Breast epithelium (tissue), 4 donors: ENCODE measurements around the gene BAZ2B. TPM values are rescaled to one million over a fixed set of nuclear protein-coding genes. Genes with fewer than 3 reads are reported as not detected.

Experiments used
- DNase-seq, 2 donors: peaks; one replicate each; pipeline ENCODE4 v3.0.0-alpha.2; 2019; ENCODE audit warnings: low spot score in 2 of 2
- H3K27ac ChIP-seq, 2 donors: fragments of 200-600 bp; sonication (generic) in 1 of 2; one replicate each; pipeline ENCODE4 v1.5.1; 2016 to 2019; ENCODE audit warnings: mild to moderate bottlenecking in 1 of 2
- H3K27me3 ChIP-seq, 2 donors: fragments of 200-600 bp; sonication (generic) in 1 of 2; one replicate each; pipeline versions ENCODE4 v1.5.1 to v1.6.0; 2017 to 2019; ENCODE audit warnings: control low read depth in 1 of 2, mild to moderate bottlenecking in 1 of 2
- H3K36me3 ChIP-seq: fragments of 200-600 bp; one replicate; pipeline ENCODE4 v1.5.1; 2019
- H3K4me1 ChIP-seq, 2 donors: fragments of 200-600 bp; sonication (generic); one replicate each; pipeline ENCODE4 v1.5.1; 2016 to 2019; ENCODE audit warnings: control low read depth in 1 of 2
- H3K4me3 ChIP-seq, 3 donors: fragments of 200-600 bp; sonication (generic); 1 replicate in 2 of 3; 2 replicates in 1 of 3; pipeline ENCODE4 v1.5.1; 2016 to 2019; ENCODE audit warnings: mild to moderate bottlenecking in 3 of 3, moderate library complexity in 2 of 3
- H3K9me3 ChIP-seq, 2 donors: fragments of 200-600 bp; sonication (generic) in 1 of 2; one replicate each; pipeline ENCODE4 v1.5.1; 2016 to 2019; ENCODE audit warnings: control low read depth in 1 of 2
- POLR2A ChIP-seq: fragments of 450-650 bp; IDR thresholded peaks from one replicate; pipeline ENCODE4 v1.6.1; 2016; ENCODE audit warnings: antibody characterized with exemption, mild to moderate bottlenecking, moderate library complexity
- POLR2AphosphoS5 ChIP-seq, 3 donors: sonication (generic); formaldehyde crosslinking; IDR thresholded peaks; one replicate each; pipeline ENCODE4 v1.6.1; 2017; ENCODE audit warnings: antibody characterized with exemption in 3 of 3
- intact Hi-C: fragments of 100-400 bp; cut with DNase I; formaldehyde crosslinking; loops from one replicate; pipeline ENCODE4 v1.15.1; 2023; ENCODE audit warnings: low total_unique reads
- total RNA-seq, 3 donors: library from RNA; depleted of rRNA; stranded (reverse); fragments of >200 nt; gene quantifications; one replicate each; pipeline ENCODE4 v1.1.0, GENCODE V29; 2016
- TF ChIP-seq, protein P1 (sequence below), 3 donors: fragments of 450-650 bp; IDR thresholded peaks; one replicate each; pipeline ENCODE4 v1.5.1; 2016 to 2017; ENCODE audit warnings: antibody characterized with exemption in 3 of 3, mild to moderate bottlenecking in 3 of 3, moderate library complexity in 3 of 3

BAZ2B gene
- total RNA-seq, 3 donors from 2014 or later: 86.1 to 250 (median 143) TPM

DNA sequence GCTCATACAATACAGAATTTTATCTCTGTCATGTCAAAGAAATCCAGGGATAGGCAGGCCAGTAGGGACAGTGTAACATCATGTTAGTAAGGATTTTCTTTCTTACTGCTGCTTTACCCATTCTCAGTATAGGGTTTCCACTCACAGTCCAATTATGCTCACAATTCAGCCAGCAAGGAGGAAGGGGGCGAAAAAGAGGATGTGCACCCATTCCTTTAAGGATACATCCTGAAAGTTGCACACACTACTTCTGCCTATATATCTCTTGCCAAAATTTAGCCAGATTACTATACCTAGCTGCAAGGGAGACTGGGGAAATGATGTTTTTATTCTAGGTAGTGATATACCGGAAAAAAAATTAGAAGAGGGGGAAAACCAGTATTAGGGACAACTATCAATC, 66.1 kb downstream of the BAZ2B start:
- H3K27me3 ChIP-seq: no peaks in the 10 kb centered on the region
- no peak overlapping the region for H3K4me3 ChIP-seq
- no peak for DNase-seq
- H3K36me3 ChIP-seq: no peaks in the 10 kb centered on the region
- no peaks in the 10 kb centered on the region for H3K4me1 ChIP-seq
- TF ChIP-seq POLR2A (no peak), POLR2AphosphoS5 (IDR thresholded peaks at IDR 0.05) (no peak)
- TF ChIP-seq, protein P1, sequence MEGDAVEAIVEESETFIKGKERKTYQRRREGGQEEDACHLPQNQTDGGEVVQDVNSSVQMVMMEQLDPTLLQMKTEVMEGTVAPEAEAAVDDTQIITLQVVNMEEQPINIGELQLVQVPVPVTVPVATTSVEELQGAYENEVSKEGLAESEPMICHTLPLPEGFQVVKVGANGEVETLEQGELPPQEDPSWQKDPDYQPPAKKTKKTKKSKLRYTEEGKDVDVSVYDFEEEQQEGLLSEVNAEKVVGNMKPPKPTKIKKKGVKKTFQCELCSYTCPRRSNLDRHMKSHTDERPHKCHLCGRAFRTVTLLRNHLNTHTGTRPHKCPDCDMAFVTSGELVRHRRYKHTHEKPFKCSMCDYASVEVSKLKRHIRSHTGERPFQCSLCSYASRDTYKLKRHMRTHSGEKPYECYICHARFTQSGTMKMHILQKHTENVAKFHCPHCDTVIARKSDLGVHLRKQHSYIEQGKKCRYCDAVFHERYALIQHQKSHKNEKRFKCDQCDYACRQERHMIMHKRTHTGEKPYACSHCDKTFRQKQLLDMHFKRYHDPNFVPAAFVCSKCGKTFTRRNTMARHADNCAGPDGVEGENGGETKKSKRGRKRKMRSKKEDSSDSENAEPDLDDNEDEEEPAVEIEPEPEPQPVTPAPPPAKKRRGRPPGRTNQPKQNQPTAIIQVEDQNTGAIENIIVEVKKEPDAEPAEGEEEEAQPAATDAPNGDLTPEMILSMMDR (IDR thresholded peaks at IDR 0.05): no peak
- intact Hi-C loops: no loop called here
- H3K9me3 ChIP-seq: no peaks in the 10 kb centered on the region
- no peak overlapping the region for H3K27ac ChIP-seq

DNA sequence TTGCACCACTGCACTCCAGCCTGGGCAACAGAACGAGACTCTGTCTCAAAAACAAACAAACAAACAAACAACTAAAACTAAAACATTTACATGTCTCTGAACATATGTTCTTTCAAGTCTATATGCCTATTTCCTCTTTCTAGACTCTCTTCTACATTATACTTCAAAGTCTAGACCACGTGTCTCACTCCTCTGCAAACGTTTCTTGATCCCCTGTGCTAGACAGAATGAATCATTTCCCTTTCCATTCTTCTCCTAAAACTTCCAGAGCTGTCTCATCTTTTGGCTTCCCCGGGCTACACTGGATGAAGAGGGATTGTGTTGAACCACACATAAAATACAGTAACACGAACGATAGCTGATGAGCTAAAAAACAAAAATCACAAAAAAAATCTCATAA, 67.1 kb downstream of the BAZ2B start:
- TF ChIP-seq, protein P1 (IDR thresholded peaks at IDR 0.05): no peak
- TF ChIP-seq POLR2A (no peak), POLR2AphosphoS5 (IDR thresholded peaks at IDR 0.05) (no peak)
- Histone ChIP-seq H3K27ac (no peak overlapping the region), H3K9me3 (no peaks in the 10 kb centered on the region), H3K4me3 (no peak overlapping the region), H3K4me1 (no peaks in the 10 kb centered on the region), H3K27me3 (no peaks in the 10 kb centered on the region), H3K36me3 (no peaks in the 10 kb centered on the region)
- intact Hi-C loops: no loop called here
- DNase-seq: no peak

DNA sequence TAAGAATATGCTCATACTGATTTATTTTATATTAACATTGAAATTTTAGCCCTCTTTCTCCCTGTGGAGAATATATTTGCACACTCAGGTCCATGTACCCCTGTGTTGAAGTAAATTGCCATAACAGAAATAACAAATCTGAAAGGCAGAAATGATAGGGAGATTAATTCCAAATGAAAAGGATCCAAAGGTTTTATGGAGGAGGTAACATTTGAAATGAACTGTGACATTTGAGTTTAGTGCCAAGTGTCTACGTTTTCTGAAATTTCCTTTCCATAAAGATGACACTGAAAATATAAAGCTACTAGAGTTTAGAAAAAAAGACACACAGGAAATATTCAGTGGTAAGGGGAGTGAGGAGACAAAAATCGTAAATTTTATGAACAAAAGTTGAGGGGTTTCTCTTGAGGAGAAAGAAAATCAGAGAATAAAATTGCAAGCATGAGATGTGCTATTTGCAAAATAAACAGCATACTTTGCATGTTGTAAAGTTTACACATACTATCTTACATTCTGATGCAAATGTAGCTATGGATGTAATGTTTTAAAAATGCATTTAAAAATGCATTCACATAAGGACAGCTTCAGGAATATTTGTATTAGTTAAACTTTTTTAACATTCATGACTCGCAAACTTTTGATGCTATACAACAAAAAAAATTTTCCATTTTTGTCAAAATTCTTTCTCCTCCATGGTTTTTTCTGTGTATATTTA, 69.5 kb downstream of the BAZ2B start:
- Histone ChIP-seq H3K27ac (no peak overlapping the region), H3K4me1 (no peaks in the 10 kb centered on the region)
- intact Hi-C loops: no loop called here

DNA sequence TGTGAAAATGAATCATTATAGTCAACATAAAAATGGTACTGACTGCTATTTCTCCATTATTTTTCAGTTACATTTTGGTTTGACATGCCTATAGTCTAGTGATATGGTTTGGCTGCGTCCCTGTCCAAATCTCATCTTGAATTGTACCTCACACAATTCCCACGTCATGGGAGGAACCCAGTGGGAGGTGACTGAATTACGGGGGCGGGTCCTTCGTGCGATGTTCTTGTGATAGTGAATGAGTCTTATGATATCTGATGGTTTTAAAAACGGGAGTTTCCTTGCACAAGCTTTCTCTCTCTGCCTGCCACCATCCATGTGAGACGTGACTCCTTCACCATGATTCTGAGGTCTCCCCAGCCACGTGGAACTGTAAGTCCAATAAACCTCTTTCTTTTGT, 70.3 kb downstream of the BAZ2B start:
- Histone ChIP-seq H3K27ac (no peak overlapping the region), H3K9me3 (peaks cover 7 to 14% of the 10 kb centered on the region in 2 donors)

More for the DNA sequence above, 69.5 kb downstream of the BAZ2B start:
- no peak overlapping the region for H3K4me3 ChIP-seq
- H3K27me3 ChIP-seq: no peaks in the 10 kb centered on the region
- no peak for DNase-seq
- no peaks in the 10 kb centered on the region for H3K36me3 ChIP-seq
- H3K9me3 ChIP-seq: peaks cover 6 to 10% of the 10 kb centered on the region in 2 donors
- TF ChIP-seq POLR2AphosphoS5 (IDR thresholded peaks at IDR 0.05) (no peak), POLR2A (no peak)
- TF ChIP-seq, protein P1 (IDR thresholded peaks at IDR 0.05): no peak

DNA sequence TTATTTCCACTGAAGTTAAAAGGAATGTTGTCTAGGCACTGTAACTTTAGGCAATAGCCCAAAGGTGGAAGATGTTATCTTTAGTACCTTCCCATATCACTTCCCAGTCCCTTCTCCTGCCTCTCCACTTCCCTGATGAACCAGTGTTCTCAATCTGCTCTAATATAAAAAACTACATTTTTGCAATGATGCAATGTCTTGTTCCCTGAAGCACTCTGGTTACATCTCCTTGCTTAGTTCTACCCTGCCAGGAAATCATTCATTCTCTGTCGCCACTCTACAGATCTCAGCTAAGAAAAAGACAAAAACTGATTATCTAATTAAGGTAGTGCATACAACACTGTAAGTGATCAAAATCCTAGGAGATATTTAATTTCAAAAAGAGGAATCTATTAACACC, 71.3 kb downstream of the BAZ2B start:
- no peak overlapping the region for H3K4me3 ChIP-seq
- intact Hi-C loops: no loop called here
- TF ChIP-seq POLR2A (no peak), POLR2AphosphoS5 (IDR thresholded peaks at IDR 0.05) (no peak)
- TF ChIP-seq, protein P1 (IDR thresholded peaks at IDR 0.05): no peak

More for the DNA sequence above, 70.3 kb downstream of the BAZ2B start:
- DNase-seq: no peak
- intact Hi-C loops: no loop called here
- no peaks in the 10 kb centered on the region for H3K27me3 ChIP-seq
- no peaks in the 10 kb centered on the region for H3K4me1 ChIP-seq
- no peak overlapping the region for H3K4me3 ChIP-seq
- TF ChIP-seq POLR2AphosphoS5 (IDR thresholded peaks at IDR 0.05): no peak
- TF ChIP-seq, protein P1 (IDR thresholded peaks at IDR 0.05): no peak
- no peak for TF ChIP-seq POLR2A
- no peaks in the 10 kb centered on the region for H3K36me3 ChIP-seq

More for the DNA sequence above, 71.3 kb downstream of the BAZ2B start:
- Histone ChIP-seq H3K27me3 (no peaks in the 10 kb centered on the region), H3K4me1 (no peaks in the 10 kb centered on the region), H3K27ac (no peak overlapping the region), H3K9me3 (peaks cover 7 to 14% of the 10 kb centered on the region in 2 donors), H3K36me3 (no peaks in the 10 kb centered on the region)
- no peak for DNase-seq
